IPS DF 4.7 (cell line): Measurements from ENCODE around the gene NKX6-2.
"Not testable (repeated sequence)": the region's sequence is repeated elsewhere in the genome, so short reads cannot be mapped to it uniquely, and the experiment has no call there.

ENCODE experiments used
- DNase-seq: peaks from one replicate; pipeline ENCODE4 v3.0.0-alpha.2; 2013; ENCODE audit warnings: low spot score; ENCODE audit errors: extremely low read depth

NKX6-2 gene

GRCh38 chr10:132785723-132786475 lies at the start of gene NKX6-2:
Gene NKX6-2 (minus strand): TSS chr10:132786147. CDS start chr10:132785948, 199 bp downstream.
- no peak for DNase-seq

DNA sequence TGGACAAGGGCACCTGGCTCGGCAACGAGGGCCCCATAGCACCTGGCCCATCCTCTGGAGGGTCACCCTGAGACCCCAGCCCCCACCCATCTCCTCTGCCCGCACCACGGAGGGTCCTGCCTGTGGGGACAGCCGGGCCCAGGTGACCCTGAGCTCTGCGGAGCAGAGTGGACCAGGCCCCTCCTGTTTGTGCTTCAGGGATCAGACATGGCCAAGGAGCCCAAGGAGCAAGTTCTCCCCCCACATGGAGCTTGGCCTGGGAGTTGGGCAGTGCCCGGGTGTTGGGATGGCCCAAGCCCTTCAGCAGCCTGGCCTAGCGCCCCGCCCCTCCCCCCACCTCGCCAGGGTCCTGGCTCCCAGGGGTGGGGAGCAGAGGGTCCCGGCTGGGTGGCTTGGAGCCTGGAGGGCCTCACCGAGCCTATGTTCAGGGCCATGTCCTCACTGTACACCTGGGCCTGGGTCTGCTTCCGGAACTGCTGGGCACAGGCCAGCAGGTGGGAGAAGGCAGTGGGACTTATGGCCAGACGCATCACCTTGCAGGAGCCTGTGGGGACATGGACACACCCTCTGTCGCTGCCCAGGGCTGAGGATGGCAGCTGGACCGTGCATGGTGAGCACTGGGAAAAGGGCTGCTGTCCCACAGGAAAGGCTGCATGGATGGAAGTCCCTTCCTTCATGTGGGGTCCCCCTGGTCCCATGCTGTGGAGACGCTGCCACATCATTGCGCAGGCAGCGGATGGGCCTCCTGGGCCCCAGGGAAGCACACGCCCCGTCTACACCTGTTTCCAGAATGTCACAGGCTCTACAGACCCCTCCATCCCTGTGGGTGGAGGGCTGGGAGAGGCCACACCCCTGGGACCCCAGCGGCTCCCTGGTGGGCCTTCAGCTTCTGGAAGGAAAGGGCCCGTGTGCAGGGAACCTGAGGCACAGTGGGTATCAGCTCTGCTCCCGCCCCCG lies 49.2 kb upstream of the NKX6-2 start:
- no peak for DNase-seq

DNA sequence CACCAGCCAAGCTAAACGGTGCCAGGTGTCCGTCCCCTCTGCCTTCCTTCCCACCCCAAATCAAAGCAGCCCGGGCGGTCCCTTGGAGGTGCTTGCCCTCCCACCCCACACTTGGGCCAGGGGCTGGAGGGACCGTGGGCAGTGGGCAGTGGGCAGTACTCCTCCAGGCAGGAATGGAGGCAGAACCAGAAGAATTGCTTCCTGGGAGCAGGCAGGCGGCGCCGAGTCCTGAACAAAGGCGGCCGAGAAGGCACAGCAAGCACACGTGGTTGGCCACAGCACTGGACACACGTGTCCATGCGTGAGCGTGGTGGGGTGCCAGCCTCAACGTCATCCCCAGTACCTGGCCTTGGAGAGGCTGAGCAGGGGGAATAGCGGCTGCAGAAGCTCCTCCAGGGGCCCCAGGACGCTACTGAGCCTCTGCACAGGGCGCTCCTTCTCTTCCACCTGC lies 48.4 kb upstream of the NKX6-2 start:
- DNase-seq, result no peak

DNA sequence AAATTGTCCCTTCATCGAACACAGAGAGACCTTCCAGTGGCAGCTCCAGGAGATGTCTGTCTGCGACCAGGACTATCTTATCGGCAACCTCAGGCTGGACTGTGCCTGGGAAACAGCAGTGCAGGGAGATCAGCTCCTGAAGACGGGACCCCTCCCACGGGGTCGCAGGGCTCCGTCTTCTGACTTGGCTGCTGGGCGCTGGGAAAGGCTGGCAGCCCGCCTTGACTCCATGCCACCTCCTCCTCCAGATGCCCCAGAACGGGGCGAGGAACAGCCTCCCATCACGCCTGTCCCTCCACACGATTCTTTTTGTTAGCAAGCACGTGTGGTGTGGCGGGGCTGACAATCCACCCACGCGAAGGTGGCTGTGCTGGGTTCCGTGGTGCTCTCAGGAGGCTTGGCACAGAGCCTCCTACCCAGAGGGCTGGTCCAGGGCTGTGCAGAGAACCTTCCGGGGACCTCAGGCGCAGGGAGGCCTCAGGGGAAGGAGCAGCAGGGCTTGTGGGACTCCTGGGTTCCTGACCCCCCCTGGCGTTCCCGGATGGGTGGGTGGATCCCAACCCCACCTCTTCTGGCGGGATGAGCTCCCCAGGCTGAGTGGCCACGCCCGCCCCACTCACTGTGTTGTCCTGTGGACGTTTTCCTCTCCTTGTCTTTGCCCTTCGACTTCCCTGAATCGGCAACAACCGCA lies 47.6 kb upstream of the NKX6-2 start:
- DNase-seq, result no peak

- DNase-seq, result no peak
Observed at GRCh38 chr10:132832186-132832969, 46.4 kb upstream of the NKX6-2 start.

DNA sequence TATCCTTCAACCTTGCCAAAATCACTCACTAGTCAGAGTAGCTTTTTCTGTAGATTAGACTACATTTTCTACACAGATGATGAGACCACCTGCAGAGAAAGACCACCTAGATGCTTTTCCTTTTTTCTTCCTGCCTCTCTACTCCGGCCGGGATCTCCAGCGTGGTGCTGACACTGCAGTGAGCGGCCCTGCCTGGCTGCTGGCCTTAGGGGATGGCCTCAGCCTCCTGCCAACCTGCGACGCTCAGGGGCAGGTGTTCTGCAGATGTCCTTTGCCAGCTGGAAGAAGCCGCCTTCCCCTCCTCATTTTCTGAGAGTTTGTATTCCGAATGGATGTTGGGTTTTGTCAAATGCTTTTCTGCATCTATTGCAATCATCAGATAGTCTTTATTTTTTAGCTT lies 43.5 kb upstream of the NKX6-2 start:
- no peak for DNase-seq

- DNase-seq, result no peak
Observed at GRCh38 chr10:132828681-132829080, 42.7 kb upstream of the NKX6-2 start.

DNA sequence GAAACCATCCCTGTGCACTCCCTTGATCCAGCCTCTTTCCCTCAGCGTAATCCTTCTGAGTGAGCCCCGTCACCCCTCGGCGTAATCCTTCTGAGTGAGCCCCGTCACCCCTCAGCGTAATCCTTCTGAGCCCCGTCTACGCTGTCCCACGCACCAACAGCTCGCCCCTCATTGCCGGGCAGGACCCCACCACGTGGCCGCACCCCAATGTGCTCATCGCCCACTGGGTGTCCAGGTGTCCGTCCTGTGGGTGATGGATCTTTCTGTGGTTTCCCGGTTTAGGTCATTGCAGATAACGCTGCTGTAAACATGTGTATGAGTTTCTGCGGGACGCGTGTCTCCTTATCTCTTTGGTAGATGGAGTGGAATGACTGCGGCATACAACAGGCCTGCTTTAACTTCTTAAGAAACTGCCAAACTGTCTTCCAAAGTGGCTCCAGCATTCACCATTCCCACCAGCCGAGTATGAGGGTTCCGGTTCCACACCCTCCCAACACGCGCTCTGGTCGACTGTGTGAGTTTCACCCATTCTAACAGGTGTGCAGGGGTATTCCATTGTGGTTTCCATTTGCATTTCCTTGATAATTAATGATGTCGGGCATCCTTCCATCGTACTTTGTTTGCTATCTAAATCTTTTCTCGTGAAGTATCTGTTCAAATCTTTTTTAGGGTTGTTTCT lies 42.1 kb upstream of the NKX6-2 start:
- DNase-seq, result no peak

- DNase-seq, result no peak
Observed at GRCh38 chr10:132827423-132827789, 41.5 kb upstream of the NKX6-2 start.

- DNase-seq, result no peak
Observed at GRCh38 chr10:132826524-132827422, 40.8 kb upstream of the NKX6-2 start.

- not testable (repeated sequence) for DNase-seq
Observed at GRCh38 chr10:132825783-132826523, 40.0 kb upstream of the NKX6-2 start.

DNA sequence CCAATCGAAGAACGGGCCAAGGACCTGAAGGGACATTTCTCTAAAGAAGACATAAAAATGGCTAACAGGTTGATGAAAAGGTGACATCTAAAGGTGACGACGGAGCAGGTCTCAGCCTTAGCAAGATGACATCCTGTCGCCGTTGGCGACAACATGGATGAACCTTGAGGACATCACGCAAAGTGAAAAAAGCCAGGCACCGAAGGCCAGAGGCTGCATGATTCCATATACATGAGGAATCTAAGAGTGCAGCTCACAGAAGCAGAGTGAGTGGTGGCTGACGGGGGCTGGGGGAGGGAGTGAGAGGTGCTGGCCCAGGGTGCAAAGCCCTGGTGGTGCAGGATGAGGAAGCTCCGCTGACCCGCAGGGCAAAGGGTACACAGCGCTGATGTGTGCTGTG lies 34.1 kb upstream of the NKX6-2 start:
- no peak for DNase-seq

GRCh38 chr10:132817701-132818211 lies 31.8 kb upstream of the NKX6-2 start:
- DNase-seq, result no peak

DNA sequence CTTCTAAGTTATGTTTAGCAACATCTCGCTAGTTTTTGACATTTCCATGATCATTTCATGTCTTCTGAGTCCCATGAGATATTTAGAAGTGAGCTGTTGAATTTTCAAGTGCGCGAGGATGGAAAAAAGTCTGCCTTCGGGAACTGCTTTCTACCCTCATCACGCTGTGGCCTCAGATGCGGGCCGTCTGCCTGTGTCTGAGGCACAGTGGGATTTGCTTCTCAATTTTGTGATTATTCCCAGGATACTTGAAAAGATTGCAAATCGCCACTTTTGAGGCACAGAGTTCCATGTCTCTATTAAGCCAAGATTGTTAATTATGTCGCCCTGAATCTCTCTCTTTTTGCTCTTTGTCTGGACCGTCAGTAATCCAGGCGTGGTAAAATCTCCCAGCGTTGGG lies 30.8 kb upstream of the NKX6-2 start:
- DNase-seq, result no peak

DNA sequence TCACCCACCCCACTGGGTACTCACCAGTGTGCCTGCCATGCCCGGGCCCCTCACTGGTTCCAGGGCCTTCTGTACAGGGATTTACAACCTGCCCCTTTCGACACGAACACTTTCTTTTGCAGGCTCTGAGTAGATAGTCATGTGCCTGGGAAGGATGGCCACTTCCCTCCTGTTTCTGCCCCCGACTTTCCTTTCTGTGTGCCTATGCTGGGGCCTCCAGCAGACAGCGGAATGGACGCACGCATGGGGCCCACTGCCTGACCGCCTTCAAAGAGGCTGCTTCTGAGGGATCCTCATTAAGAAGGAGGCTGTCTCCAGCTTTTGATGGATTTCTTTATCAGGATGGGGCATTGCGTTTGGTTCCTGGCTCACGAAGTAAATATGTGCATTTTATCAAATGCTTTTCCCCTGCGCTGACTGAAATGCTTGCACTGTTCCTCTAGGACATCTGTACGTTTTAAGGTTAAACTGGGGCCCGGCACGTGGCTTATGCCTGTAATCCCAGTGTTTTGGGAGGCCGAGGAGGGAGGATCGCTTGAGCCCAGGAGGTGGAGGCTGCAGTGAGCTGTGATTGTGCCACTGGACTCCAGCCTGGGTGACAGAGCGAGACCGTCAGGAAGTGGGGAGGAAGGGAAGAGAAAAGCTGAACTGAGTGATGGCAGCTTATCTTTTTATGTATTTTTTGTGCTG lies 29.4 kb upstream of the NKX6-2 start:
- DNase-seq, result no peak

GRCh38 chr10:132814469-132814856 lies 28.5 kb upstream of the NKX6-2 start:
- no peak for DNase-seq

GRCh38 chr10:132813560-132814468 lies 27.9 kb upstream of the NKX6-2 start:
- DNase-seq, result no peak
